ENCODE results near the gene B3GNT7. TPM values are rescaled to one million over a fixed set of nuclear protein-coding genes. Genes with fewer than 3 reads are reported as not detected.

The B3GNT7 gene
- total RNA-seq, 1 donor from 2014 or later, result 0.64 TPM

DNA sequence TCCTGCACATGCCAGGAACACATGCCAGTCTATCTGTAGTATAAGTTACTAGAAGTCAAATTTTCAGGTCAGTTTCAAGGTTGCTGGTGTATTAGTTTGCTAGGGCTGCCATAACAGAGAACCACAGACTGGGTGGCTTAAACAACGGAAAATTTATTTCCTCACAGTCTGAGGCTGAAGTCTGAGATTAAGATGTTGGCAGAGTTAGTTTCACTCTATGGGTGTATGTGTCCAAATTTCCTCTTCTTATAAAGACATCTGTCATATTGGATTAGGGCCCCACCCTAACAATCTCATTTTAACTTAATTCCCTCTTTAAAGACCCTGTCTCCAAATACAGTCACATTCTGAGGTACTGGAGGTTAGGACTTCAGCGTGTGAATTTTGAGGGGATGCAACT is 26.5 kb downstream of the B3GNT7 start:
- no peak for DNase-seq (ENCODE audit: low spot score in 2 of 2)
- TF ChIP-seq, protein P1, sequence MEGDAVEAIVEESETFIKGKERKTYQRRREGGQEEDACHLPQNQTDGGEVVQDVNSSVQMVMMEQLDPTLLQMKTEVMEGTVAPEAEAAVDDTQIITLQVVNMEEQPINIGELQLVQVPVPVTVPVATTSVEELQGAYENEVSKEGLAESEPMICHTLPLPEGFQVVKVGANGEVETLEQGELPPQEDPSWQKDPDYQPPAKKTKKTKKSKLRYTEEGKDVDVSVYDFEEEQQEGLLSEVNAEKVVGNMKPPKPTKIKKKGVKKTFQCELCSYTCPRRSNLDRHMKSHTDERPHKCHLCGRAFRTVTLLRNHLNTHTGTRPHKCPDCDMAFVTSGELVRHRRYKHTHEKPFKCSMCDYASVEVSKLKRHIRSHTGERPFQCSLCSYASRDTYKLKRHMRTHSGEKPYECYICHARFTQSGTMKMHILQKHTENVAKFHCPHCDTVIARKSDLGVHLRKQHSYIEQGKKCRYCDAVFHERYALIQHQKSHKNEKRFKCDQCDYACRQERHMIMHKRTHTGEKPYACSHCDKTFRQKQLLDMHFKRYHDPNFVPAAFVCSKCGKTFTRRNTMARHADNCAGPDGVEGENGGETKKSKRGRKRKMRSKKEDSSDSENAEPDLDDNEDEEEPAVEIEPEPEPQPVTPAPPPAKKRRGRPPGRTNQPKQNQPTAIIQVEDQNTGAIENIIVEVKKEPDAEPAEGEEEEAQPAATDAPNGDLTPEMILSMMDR (IDR thresholded peaks at IDR 0.05), result no peak
- no peaks in the 10 kb centered on the region for H3K36me3 ChIP-seq
- no peak overlapping the region for H3K27ac ChIP-seq
- H3K4me3 ChIP-seq, result no peak overlapping the region
- no peaks in the 10 kb centered on the region for H3K9me3 ChIP-seq
- no peaks in the 10 kb centered on the region for H3K4me1 ChIP-seq
- intact Hi-C loops (cut with DNase I), result no loop called here
- no peaks in the 10 kb centered on the region for H3K27me3 ChIP-seq

- no peak overlapping the region for H3K4me3 ChIP-seq
- H3K9me3 ChIP-seq, result no peaks in the 10 kb centered on the region
- H3K27ac ChIP-seq, result no peak overlapping the region
- TF ChIP-seq, protein P1 (IDR thresholded peaks at IDR 0.05), result no peak
- DNase-seq (ENCODE audit: low spot score in 2 of 2), result no peak
- intact Hi-C loops (cut with DNase I), result no loop called here
- no peaks in the 10 kb centered on the region for H3K27me3 ChIP-seq
- H3K36me3 ChIP-seq, result no peaks in the 10 kb centered on the region
- H3K4me1 ChIP-seq, result no peaks in the 10 kb centered on the region
These were observed 27.7 kb downstream of the B3GNT7 start for GRCh38 chr2:231423176-231423575.

DNA sequence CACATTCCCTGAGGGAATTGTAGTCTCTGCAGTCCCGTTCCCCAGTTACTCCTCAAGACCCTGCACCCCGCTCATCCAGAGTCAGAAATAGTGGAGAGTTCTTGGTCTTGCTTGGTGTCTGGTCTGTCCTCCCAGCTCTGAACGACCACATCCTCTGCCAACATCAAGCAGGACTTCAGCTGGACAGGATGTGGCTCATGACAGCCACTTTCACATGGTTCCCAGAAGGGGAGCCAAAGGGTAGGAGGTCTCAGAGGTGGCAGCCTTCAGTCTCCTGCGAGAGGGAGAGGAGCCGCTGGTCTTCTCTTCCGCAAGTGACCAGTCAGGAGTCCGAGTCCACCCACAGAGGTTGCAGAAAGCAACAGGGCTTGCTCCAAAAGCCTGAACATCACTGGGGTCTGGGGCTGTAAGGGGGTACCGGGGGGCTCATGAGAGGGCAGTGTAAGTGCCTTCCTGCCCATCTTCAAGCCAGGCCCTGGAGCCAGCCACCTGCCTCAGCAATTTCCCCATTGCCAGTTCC is 29.8 kb downstream of the B3GNT7 start:
- H3K27ac ChIP-seq, result no peak overlapping the region
- H3K27me3 ChIP-seq, result no peaks in the 10 kb centered on the region
- no peak for DNase-seq (ENCODE audit: low spot score in 2 of 2)
- TF ChIP-seq, protein P1 (IDR thresholded peaks at IDR 0.05), result no peak
- no peak overlapping the region for H3K4me3 ChIP-seq
- intact Hi-C loops (cut with DNase I), result no loop called here
- no peaks in the 10 kb centered on the region for H3K4me1 ChIP-seq
- no peaks in the 10 kb centered on the region for H3K36me3 ChIP-seq
- no peaks in the 10 kb centered on the region for H3K9me3 ChIP-seq

- intact Hi-C loops (cut with DNase I), result no loop called here
- H3K27me3 ChIP-seq, result no peaks in the 10 kb centered on the region
- DNase-seq (ENCODE audit: low spot score in 2 of 2), result no peak
These were observed 30.5 kb downstream of the B3GNT7 start for GRCh38 chr2:231425811-231426703.

GRCh38 chr2:231427116-231427515 is 31.6 kb downstream of the B3GNT7 start:
- intact Hi-C loops (cut with DNase I), result no loop called here
- DNase-seq (ENCODE audit: low spot score in 2 of 2), result no peak
- no peaks in the 10 kb centered on the region for H3K9me3 ChIP-seq
- no peaks in the 10 kb centered on the region for H3K36me3 ChIP-seq
- H3K27me3 ChIP-seq, result no peaks in the 10 kb centered on the region
- no peaks in the 10 kb centered on the region for H3K4me1 ChIP-seq
- H3K27ac ChIP-seq, result no peak overlapping the region
- H3K4me3 ChIP-seq, result no peak overlapping the region
- TF ChIP-seq, protein P1 (IDR thresholded peaks at IDR 0.05), result no peak

More at GRCh38 chr2:231425811-231426703, 30.5 kb downstream of the B3GNT7 start:
- Histone ChIP-seq H3K27ac (no peak overlapping the region), H3K36me3 (no peaks in the 10 kb centered on the region), H3K9me3 (no peaks in the 10 kb centered on the region), H3K4me1 (no peaks in the 10 kb centered on the region), H3K4me3 (no peak overlapping the region)
- TF ChIP-seq, protein P1 (IDR thresholded peaks at IDR 0.05), result no peak

All from ascending aorta (tissue), 2 donors.